Measurements from ENCODE around the gene ERCC1. TPM values are rescaled to one million over a fixed set of nuclear protein-coding genes. Genes with fewer than 3 reads are reported as not detected.

ERCC1 gene
- total RNA-seq, 3 donors from 2014 or later, result 89.9 to 96.7 (median 91.2) TPM

GRCh38 chr19:45363861-45364459, 59.8 kb downstream of the ERCC1 start:
- no peaks in the 10 kb centered on the region for H3K4me1 ChIP-seq
- no peak overlapping the region for H3K4me3 ChIP-seq
- H3K27ac ChIP-seq, result no peak overlapping the region
- H3K36me3 ChIP-seq, result no peaks in the 10 kb centered on the region
- intact Hi-C loops (cut with DNase I; ENCODE audit: low total_unique reads), result no loop called here
- H3K9me3 ChIP-seq, result no peaks in the 10 kb centered on the region
- H3K27me3 ChIP-seq, result no peaks in the 10 kb centered on the region
- TF ChIP-seq, protein P1, sequence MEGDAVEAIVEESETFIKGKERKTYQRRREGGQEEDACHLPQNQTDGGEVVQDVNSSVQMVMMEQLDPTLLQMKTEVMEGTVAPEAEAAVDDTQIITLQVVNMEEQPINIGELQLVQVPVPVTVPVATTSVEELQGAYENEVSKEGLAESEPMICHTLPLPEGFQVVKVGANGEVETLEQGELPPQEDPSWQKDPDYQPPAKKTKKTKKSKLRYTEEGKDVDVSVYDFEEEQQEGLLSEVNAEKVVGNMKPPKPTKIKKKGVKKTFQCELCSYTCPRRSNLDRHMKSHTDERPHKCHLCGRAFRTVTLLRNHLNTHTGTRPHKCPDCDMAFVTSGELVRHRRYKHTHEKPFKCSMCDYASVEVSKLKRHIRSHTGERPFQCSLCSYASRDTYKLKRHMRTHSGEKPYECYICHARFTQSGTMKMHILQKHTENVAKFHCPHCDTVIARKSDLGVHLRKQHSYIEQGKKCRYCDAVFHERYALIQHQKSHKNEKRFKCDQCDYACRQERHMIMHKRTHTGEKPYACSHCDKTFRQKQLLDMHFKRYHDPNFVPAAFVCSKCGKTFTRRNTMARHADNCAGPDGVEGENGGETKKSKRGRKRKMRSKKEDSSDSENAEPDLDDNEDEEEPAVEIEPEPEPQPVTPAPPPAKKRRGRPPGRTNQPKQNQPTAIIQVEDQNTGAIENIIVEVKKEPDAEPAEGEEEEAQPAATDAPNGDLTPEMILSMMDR (IDR thresholded peaks at IDR 0.05), result no peak
- TF ChIP-seq POLR2AphosphoS5 (IDR thresholded peaks at IDR 0.05) (no peak), POLR2A (IDR thresholded peaks at IDR 0.05) (no peak)
- DNase-seq (ENCODE audit: low spot score in 2 of 2), result no peak

GRCh38 chr19:45362291-45362690, 61.4 kb downstream of the ERCC1 start:
- H3K4me1 ChIP-seq, result no peaks in the 10 kb centered on the region
- DNase-seq (ENCODE audit: low spot score in 2 of 2), result no peak
- no peaks in the 10 kb centered on the region for H3K27me3 ChIP-seq
- no peak overlapping the region for H3K27ac ChIP-seq
- no peak overlapping the region for H3K4me3 ChIP-seq
- H3K36me3 ChIP-seq, result no peaks in the 10 kb centered on the region
- H3K9me3 ChIP-seq, result no peaks in the 10 kb centered on the region
- TF ChIP-seq POLR2AphosphoS5 (IDR thresholded peaks at IDR 0.05) (no peak), POLR2A (IDR thresholded peaks at IDR 0.05) (no peak)
- TF ChIP-seq, protein P1 (IDR thresholded peaks at IDR 0.05), result no peak
- intact Hi-C loops (cut with DNase I; ENCODE audit: low total_unique reads), result no loop called here

DNA sequence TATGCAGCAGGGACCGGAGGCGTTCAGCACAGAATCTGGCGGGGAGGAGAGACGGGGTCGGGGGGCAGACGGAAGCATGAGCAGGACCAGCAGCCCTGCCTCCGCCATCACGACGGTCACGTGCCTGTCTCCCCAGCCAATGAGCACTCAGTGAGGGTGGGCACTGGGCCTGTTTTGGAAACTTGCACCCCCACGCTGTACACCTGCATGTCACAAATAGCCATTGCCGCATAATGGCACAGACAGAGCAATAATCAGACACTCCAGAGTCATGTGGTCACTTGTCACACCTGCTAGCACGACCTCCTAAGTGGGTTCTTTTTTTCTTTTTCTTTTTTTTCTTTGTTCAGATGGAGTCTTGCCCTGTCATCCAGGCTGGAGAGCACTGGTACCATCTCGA, 62.1 kb downstream of the ERCC1 start:
- DNase-seq (ENCODE audit: low spot score in 2 of 2), result no peak
- H3K27ac ChIP-seq, result no peak overlapping the region
- no peaks in the 10 kb centered on the region for H3K9me3 ChIP-seq
- intact Hi-C loops (cut with DNase I; ENCODE audit: low total_unique reads), result no loop called here
- no peaks in the 10 kb centered on the region for H3K4me1 ChIP-seq
- no peaks in the 10 kb centered on the region for H3K36me3 ChIP-seq
- H3K4me3 ChIP-seq, result no peak overlapping the region
- TF ChIP-seq POLR2A (IDR thresholded peaks at IDR 0.05), result no peak
- TF ChIP-seq POLR2AphosphoS5 (IDR thresholded peaks at IDR 0.05), result no peak
- no peaks in the 10 kb centered on the region for H3K27me3 ChIP-seq

DNA sequence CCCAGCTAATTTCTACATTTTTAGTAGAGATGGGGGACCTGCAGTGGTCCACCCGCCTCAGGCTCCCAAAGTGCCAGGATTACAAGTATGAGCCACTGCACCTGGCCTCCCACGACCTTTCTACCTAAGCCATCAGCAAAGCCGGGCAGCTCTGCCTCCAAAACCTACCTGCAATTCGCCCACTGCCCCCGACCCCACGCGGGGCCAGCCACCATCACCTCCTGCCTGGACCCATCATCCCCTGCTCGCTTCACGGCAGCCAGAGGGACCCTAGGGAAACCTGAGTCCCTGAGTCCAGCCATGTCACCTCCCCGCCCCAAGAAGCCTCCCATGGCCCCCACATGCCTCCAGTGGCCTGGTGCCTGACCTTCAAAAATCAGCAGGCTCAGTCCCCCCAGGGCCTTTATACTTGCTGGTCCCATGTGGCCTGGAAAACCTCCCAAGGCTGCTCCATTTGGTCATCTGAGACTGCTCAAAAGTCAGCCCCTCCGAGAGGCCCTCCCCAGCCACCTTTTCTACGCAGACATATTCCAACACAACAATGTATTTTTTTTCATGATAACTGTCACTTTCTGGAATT, 65.4 kb downstream of the ERCC1 start:
- intact Hi-C loops (cut with DNase I; ENCODE audit: low total_unique reads), result no loop called here
- H3K27me3 ChIP-seq, result no peaks in the 10 kb centered on the region
- no peaks in the 10 kb centered on the region for H3K36me3 ChIP-seq
- DNase-seq (ENCODE audit: low spot score in 2 of 2), result no peak
- H3K27ac ChIP-seq, result no peak overlapping the region
- H3K4me3 ChIP-seq, result no peak overlapping the region
- TF ChIP-seq POLR2A (IDR thresholded peaks at IDR 0.05), result no peak
- no peak for TF ChIP-seq POLR2AphosphoS5 (IDR thresholded peaks at IDR 0.05)
- TF ChIP-seq, protein P1 (IDR thresholded peaks at IDR 0.05), result no peak
- H3K9me3 ChIP-seq, result no peaks in the 10 kb centered on the region
- no peaks in the 10 kb centered on the region for H3K4me1 ChIP-seq

DNA sequence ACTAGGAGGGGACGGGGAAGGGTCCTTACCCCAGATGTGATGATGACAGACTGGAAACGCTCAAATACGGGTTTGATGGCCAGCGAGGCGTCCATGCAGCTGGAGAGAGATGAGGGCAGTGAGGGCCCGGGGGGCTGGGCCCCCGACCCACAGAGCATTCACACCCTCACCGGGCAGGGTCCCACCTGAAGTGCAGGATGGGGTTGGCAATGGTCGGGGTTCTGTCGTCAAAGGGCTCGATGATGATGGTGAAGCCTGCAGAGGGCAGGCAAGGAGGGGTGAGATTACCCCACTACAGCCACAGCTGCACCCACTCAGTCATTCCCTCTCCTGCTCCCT, 66.3 kb downstream of the ERCC1 start:
- no peak overlapping the region for H3K27ac ChIP-seq
- no peak for DNase-seq (ENCODE audit: low spot score in 2 of 2)
- H3K36me3 ChIP-seq, result no peaks in the 10 kb centered on the region
- no peaks in the 10 kb centered on the region for H3K9me3 ChIP-seq
- TF ChIP-seq, protein P1 (IDR thresholded peaks at IDR 0.05), result no peak
- no peak for TF ChIP-seq POLR2AphosphoS5 (IDR thresholded peaks at IDR 0.05)
- TF ChIP-seq POLR2A (IDR thresholded peaks at IDR 0.05), result no peak
- no peaks in the 10 kb centered on the region for H3K27me3 ChIP-seq
- H3K4me3 ChIP-seq, result no peak overlapping the region
- no peaks in the 10 kb centered on the region for H3K4me1 ChIP-seq
- intact Hi-C loops (cut with DNase I; ENCODE audit: low total_unique reads), result no loop called here

Other genes starting within 250 kb of the ERCC1 start
- gene TRAPPC6A, start 245.7 kb downstream of the ERCC1 start, total RNA-seq, result 10 to 100 TPM; 29.5 to 54.4 (median 34.7) TPM
- gene BLOC1S3, start 245.1 kb downstream of the ERCC1 start, total RNA-seq, result 10 to 100 TPM; 10.2 to 13.0 (median 10.6) TPM
- 1 to 10 TPM in 1 of 3 donors, under 1 TPM in 2; 0.44 to 2.3 (median 0.64) TPM for gene EXOC3L2, start 178.5 kb downstream of the ERCC1 start, total RNA-seq
- gene MARK4, start 172.6 kb downstream of the ERCC1 start, total RNA-seq, result 10 to 100 TPM; 11.0 to 20.0 (median 19.2) TPM
- not detected for gene CKM, start 101.0 kb downstream of the ERCC1 start, total RNA-seq
- gene KLC3, start 83.2 kb downstream of the ERCC1 start, total RNA-seq, result 10 to 100 TPM in 1 of 3 donors, 1 to 10 TPM in 1, not detected in 1; 5.6 to 13.5 TPM
- 10 to 100 TPM in 1 of 3 donors, 1 to 10 TPM in 2; 6.4 to 11.5 (median 9.5) TPM for gene ERCC2, start 53.3 kb downstream of the ERCC1 start, total RNA-seq
- gene PPP1R13L, start 18.8 kb downstream of the ERCC1 start, total RNA-seq, result 10 to 100 TPM in 2 of 3 donors, 1 to 10 TPM in 1; 3.4 to 45.1 (median 34.7) TPM
- gene POLR1G, start 17.3 kb downstream of the ERCC1 start, total RNA-seq, result 1 to 10 TPM; 2.6 to 6.9 (median 5.3) TPM
- 100 to 1,000 TPM in 1 of 3 donors, 10 to 100 TPM in 2; 29.8 to 109 (median 38.4) TPM for gene FOSB, start 44.1 kb upstream of the ERCC1 start, total RNA-seq
- gene RTN2, start 73.1 kb upstream of the ERCC1 start, total RNA-seq, result 10 to 100 TPM in 1 of 3 donors, 1 to 10 TPM in 2; 5.9 to 15.1 (median 7.2) TPM
- gene PPM1N, start 74.5 kb upstream of the ERCC1 start, total RNA-seq, result 1 to 10 TPM; 1.8 to 2.5 (median 2.3) TPM
- gene VASP, start 83.6 kb upstream of the ERCC1 start, total RNA-seq, result 10 to 100 TPM; 31.8 to 61.6 (median 52.2) TPM
- gene OPA3, start 160.9 kb upstream of the ERCC1 start, total RNA-seq, result 10 to 100 TPM in 1 of 3 donors, 1 to 10 TPM in 2; 6.6 to 11.4 (median 7.2) TPM
- 1 to 10 TPM; 1.1 to 8.8 (median 1.2) TPM for gene GPR4, start 178.3 kb upstream of the ERCC1 start, total RNA-seq
- 10 to 100 TPM; 27.7 to 42.0 (median 32.4) TPM for gene EML2, start 215.5 kb upstream of the ERCC1 start, total RNA-seq
- gene GIPR, start 244.3 kb upstream of the ERCC1 start, total RNA-seq, result 1 to 10 TPM in 2 of 3 donors, under 1 TPM in 1; 0.16 to 4.9 (median 4.8) TPM

Data from breast epithelium (tissue), 4 donors.